GM19324 (cell line): ENCODE data around the gene DUOXA1.

Source experiments
- ATAC-seq: cut with Tn5 transposase; IDR thresholded peaks from one replicate; pipeline ENCODE4 v1.9.1; 2021; ENCODE audit warnings: mild to moderate bottlenecking, moderate library complexity; ENCODE audit not compliant: unreplicated experiment, low FRiP score

DUOXA1 gene

DNA sequence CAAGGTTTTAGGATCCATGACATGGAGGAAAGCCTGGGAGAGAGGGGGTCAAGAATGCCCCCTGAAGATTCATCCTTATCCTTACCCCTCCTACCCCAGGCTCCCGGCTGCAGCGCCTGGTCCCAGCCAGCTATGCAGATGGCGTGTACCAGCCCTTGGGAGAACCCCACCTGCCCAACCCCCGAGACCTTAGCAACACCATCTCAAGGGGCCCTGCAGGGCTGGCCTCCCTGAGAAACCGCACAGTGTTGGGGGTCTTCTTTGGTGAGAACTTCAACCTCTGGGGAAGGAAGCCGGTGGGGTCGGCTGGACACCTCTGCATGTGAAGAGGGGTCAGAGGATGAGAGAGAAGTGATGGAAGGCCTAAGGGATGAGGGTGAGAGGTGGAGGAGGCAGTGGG, 4.4 kb upstream of the DUOXA1 start:
- no peak for ATAC-seq

DNA sequence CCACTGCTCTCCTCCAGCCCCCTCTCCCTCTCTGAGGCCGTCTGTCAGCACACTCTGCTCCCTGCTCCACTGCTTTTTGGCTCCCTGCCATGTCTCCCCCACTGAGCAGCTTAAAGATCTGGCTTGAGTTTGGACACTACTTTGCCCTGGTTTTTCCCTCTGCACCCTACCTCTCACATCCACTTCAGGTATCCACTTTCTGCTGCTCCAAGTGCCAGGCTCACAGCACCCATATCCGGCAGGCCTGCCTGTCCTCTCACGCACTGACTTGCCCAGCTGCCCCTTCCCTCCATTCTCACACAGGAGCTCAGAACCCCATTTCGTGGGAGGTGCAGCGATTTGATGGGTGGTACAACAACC, 3.9 kb upstream of the DUOXA1 start:
- ATAC-seq, result no peak

DNA sequence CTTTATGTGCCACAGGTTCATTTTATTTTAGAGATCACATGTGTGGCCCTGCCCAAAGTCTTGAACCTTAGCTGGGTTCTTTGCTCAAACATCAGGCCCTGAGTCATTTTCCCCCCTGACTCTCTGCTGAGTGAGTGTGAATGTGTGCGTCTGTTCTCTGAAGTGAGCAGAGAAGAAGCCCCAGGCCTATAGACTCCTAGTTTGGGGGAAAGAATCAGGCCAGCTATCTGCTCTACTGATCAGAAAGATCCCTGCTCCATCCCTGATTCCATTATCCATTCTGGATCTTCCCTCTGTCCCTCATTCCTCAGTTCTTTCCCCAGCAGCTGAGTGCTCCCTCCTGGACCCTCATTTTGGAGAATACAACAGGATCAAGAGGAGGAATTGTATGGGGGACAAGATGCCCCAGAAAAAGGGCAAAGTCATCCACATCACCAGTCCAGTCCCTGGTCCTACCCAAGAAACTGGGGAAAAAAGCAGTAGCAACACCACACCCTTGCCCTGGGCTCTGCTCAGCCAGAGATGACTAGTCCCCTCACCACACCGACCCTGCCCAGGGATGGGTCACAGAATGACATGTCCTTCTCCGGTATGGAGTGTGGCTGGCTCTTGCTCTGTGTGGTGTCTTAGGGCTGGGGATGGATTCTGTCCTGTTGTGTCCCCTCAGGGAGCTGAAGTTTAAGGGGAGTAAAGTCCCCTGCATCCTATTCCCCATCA, 3.3 kb upstream of the DUOXA1 start:
- ATAC-seq, result no peak

DNA sequence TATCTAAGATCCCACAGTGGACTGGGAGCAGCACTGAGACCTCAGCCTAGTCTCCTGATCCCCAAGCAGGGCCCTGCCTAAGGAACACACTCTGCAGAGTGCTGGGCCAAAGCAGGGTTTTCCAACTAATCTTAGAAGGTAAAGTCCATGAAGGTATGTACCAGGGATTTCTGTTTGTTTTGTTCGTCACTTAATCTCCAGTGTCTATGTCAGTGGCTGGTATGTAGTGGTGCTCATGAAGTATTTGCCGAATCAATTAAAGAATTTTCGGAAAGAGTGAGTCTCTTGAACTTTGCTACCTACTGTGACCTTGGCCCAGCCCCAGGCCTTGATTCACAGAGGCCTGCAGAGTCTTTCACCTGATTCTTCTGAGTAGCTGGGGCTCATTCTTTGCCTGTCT, 1.8 kb upstream of the DUOXA1 start:
- no peak for ATAC-seq

DNA sequence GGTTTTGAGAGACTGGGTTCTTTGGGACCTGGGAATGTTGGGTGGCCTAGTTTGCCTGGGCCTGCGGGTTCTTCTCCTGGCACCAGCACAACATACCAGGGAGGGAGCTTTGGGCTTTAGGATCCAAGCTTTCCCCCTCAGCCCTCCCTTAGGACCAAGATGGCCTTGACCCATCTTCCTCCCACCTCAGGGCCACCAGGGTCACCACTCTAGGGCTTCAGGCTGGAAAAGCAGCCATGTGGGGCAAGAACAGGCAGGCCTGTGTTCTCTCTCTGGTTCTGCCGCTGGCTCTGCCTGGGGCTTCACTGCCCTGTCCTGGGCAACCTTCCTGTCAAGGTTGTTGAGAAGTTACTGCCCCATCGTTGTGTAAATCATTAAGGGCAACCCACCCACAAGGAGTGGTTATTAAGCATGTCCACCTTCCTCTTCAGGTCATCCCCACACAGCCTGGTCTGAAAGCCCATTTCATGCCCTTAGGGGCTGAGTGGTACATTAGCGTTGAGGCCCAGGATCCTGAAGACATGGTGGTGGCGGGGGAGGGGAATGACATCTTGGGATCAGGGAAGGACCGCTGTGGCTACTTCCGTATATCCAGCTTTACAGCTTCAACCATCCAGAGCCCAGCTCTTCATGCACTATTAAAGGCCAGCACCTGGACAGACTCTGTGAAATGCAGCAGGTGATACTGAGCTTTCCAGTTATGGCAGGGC, 767 bp upstream of the DUOXA1 start:
- ATAC-seq, result no peak

DNA sequence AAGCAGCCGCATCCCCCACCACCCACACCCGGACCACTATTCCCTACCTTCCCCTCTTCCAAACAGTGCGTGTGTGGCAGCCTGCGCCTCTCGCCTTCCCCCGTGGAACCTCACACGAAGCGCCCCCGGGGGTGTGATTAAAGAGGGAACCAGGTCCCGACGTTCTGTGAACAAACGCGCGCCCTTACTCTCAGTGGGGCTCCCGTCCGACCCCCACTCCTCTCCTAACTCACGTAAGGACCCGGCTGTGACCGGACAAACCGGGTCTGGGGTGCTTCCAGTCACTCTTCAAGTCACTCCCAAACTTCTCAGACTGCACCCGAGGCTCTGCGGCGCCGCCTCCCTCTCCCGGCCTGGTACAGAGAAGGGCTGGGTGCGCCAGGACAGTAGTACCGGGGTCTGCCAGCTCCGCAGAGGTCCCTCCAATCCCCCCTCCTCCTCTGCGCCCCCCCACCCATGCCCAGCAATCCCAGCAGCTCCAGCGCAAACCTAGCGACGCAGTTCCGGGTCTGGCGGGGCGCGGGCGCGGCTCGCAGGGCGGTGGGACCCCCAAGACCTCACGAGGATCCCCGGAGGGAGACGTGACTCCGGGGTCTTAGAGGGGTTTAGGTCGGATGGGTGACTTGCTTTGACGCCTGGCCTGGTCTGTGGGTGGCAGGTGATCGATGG, 574 bp downstream of the DUOXA1 start:
- ATAC-seq, result no peak

DNA sequence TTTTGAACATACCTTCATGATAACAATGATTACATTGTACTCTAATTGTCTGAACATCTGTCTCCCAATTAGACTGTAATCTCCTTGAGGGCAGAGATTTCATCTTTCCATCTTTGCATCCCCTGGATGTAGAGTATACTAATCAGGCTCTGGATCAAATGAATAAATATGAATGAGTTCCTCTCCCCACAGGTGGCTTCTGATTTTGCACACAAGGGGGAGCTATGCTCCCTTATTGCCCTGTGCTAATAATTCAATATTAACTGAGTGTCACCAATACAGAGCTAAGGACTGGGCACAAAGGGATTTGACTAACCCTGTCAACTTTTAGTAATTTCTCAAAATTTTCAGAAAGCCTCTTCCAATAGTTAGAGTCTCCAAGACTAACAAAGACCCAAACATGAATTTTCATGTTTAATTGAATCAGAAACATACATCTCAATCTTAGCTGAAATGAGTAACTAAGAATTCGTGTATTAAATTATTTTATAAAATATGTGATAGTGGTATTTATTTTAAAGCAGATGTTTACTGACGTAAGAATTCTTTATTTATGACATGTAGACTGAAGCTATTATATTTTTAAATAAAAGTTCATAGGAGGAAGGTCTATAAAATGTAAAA, 3.0 kb downstream of the DUOXA1 start:
- ATAC-seq, result no peak

DNA sequence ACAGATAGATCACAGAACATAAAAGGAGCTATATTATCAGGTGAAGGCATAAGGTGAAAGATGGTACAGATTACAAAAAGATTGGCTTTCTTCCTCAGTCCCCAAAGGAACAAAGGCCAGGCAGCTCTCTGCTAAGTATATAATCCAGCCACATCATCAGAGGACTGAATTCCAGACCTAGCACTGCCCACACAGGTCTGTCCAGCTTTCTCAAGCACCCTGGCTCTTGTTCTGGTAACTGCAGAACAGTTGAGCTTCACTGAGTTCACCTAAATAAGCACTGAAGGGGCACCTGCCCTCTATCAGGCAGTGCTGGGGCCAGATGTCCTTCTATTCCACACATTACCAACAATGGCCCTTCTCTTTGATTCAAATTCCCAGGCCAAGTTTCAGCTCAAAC, 6.3 kb downstream of the DUOXA1 start:
- ATAC-seq, result no peak

DNA sequence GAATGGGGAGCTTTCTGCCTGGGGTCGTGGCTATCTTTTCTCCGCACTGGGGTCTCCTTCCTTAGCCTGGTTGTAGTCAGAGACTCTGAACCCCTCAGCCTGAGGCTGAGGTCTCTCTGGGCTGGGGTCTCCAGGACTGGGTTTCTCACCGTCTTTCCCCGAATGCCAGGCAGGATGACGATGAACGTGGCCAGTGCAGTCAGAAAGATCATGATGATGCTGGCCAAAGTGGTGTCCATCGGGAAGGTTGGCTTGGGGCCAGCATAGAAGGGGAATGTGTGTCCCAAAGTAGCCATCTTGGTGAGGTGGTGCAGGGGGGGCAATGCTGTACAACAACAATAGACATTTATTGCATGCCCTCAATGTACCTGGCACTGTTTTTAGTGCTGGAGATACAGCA, 7.0 kb downstream of the DUOXA1 start:
- no peak for ATAC-seq

DNA sequence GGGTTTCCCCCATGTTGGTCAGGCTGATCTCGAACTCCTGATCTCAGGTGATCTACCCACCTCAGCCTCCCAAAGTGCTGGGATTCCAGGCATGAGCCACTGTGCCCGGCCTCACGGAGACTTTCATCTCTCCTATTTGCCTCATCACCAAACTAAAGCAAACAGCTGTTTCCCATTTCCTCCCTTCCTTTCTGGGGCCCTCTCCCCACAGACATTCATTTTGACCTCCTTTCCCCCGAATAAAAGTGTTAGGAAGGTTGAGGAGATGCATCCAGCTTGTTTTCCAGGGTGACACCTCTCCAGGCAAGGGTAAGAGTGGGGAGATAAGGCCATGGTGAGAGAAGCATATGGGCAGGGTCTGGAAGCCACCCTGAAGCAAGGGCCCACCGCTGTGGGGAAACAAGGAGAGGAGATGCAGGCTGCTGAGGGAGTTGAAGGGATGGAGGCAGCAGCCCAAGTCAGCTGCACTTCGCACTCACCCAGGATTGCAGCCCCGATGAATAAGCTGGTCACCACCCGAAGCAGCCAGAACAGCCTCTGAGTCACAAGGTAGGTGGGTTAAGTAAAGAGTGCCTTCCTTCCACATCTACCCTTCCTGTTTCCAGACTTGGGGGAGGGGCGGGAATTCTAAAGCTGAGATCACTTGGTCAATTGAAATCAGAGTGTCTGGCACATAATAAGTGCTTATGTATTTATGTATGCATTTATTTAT, 7.8 kb downstream of the DUOXA1 start:
- no peak for ATAC-seq

DNA sequence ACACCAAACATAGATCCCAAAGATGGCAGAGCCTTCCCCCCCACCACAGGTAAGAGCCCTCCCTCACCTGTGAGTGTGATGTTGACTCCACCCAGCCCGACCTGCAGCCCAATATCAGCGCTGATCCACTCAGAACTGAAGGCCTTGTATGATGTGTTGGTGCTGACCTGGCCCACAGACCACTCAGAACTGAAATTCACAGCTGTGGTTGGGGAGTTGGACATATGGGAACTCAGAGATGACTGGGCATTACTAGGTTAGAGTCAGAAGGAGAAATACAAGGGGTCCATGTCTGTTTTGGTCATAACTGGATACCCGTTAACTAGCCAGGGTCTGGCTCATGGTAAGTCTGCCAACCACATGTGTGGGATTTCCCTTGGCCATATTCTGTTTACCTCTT, 8.7 kb downstream of the DUOXA1 start:
- no peak for ATAC-seq

DNA sequence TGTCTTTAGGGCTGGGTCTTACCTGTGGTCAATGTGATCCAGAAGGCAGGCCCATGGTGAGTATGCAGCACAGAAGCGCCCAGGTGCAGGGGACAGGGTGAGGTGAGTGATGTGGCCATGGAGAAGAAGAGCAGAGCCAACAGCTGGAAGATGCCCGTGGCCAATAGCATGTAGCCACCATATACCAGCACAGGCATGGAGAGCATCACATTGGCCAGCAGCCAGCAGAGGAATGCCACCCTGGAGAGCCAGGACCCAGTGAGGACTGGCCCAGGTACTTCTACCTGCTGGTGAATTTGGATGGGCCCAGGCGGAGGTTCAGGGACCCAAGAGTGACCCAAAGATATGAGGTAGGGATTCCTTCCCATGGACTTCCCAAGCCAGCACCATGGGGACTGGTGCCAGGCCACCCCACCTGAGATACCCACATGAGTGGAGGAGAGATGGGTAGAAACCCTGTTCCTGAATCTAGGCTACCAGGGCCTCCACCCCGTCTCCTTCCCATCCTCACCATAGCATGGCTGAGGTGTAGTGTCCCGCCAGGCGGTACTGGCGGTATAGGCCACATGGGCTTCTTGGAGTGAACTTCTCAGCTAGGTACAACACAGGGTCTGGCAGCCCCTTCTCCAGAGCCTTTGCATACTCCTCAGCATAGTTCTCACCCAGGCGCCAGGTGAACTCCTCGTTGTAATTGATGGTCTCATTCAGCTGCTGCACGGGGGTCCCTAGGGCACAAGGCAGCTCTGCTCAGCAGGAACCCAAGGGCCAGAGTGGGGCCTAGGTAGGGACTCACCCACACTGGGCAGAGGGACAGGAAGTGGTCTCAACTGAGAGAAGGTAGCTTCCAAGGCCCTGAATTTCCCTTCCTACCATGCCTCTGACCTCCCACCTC, 9.4 kb downstream of the DUOXA1 start:
- no peak for ATAC-seq

DNA sequence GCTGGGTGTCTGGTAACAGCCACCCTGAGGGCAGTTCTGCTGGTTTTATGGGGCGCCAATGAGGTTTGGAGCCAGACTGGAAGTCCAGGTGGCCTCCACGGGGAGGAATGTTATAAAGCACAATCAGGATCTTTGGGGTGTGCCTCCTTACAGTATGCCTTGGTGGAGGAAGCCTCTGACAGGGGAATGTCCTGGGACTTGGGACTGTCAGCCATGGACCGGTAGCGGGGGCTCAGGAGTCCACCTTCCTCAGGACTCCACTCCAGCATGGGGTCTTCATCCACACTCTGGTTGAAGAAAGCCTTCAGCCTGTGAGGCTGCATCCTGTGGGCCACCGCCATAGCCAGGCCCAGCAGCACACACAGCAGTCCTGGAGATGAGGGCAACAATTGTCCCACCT, 10.7 kb downstream of the DUOXA1 start:
- no peak for ATAC-seq

DNA sequence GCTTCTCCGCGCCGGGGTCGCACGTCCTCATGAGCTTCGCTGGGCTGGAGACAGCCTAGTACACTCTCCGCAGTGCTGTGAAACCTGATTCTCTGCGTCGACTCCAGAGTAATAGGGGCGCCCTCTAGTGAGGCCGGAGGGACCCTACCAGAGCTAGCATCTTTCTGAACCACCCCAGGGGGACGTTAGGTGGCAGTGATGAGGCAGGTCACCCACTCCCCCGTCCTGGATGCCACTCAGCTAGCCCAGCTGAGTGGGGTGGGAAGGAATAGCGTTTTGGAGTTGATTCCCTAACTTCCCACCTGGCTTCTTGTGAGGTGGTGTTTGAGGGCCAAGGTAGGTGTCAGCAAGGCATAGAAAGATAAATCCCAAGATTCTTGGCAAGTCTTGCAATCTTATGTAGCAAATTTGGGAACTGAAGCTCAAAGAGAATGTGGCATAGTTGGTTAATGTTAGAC, 11.5 kb downstream of the DUOXA1 start:
- peak; percentile 84 for ATAC-seq

DNA sequence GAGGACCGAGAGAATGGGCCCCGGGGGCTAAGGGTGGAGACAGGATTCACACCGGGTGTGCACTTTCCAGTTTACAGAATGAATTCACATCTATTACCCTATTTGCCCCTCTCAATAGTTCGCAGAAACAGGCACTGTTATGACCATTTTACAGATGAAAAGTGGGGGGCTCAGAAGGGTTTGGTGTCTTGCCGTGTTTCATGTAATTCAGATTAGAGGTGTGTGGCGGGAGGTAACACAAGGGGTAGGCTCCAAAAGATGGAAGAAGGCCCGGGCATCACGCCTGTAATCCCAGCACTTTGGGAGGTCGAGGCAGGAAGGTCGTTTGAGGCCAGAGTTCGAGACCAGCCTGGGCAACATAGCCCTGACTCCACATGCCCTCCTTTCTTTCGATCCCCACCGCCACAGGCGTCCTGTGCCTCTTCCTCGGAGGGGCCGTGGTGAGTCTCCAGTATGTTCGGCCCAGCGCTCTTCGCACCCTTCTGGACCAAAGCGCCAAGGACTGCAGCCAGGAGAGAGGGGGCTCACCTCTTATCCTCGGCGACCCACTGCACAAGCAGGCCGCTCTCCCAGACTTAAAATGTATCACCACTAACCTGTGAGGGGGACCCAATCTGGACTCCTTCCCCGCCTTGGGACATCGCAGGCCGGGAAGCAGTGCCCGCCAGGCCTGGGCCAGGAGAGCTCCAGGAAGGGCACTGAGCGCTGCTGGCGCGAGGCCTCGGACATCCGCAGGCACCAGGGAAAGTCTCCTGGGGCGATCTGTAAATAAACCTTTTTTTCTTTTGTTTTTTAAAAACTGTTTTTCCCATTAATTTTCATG, 12.2 kb downstream of the DUOXA1 start:
- ATAC-seq, result peak; percentile 12

DNA sequence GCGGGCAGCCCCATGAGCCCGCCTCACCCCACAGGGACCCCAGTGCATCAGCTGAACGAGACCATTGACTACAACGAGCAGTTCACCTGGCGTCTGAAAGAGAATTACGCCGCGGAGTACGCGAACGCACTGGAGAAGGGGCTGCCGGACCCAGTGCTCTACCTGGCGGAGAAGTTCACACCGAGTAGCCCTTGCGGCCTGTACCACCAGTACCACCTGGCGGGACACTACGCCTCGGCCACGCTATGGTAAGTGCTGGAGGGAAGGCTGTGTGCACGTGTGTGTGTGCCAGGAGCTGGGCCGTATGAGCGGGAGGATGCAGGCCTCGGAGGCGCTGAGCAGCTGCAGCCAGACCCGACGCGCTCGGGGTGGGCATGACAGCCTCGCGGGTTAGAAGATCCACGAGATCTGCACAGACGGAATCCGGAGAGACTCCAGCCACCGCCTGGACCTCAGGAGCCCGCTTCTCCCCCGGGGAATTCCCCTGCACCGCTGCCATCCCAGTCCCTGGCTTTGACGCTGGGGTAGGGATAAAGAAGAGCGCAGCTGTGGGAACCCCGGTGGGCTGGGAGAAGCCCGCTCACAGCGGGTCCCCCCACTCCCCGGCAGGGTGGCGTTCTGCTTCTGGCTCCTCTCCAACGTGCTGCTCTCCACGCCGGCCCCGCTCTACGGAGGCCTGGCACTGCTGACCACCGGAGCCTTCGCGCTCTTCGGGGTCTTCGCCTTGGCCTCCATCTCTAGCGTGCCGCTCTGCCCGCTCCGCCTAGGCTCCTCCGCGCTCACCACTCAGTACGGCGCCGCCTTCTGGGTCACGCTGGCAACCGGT, 13.0 kb downstream of the DUOXA1 start:
- ATAC-seq, result no peak

DNA sequence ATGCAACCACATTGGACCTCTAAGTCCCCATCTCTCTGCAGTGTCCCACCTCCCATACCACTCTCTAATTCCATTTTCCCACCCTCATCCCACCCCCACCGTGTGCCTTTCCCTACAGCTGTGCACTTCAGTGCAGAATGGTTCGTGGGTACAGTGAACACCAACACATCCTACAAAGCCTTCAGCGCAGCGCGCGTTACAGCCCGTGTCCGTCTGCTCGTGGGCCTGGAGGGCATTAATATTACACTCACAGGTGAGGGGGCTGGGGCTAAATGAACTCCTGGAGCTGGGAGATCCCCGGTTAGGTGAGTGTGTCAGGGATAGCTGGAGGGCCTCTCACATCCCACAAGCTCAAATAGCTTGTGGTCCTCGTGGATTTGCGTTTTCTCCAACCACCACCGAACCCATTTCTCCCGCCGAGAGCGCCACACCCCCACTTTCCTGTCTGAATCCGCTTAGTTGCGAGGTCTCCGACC, 13.6 kb downstream of the DUOXA1 start:
- no peak for ATAC-seq

DNA sequence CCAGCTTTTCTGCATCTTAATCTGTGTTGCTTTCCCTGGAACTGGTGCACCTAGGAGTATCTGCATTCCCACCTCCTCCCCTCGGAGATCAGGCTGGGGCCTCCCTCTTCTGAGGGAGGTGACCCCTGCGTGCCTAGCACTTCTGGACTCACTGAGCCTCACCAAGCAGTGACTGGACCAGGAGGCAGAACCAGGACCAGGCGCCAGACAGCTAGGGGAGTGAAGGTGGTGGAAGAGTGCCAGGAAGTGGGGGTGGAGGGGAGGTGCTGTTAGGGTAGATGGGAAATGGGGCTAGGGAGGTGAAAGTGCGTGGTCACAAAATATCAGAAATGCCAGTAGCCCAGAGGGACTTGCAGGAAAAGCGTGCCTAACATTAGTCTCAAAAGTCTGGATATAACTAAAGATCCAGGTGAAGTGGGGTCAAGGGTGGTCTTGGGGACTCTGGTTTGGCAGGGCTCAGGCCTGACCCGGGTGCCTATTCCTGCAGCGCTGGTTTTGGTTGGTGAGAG, 14.3 kb downstream of the DUOXA1 start:
- ATAC-seq, result no peak
